Fibroblast of the aortic adventitia (primary cell): ENCODE measurements around the gene CXCL12. TPM values are rescaled to one million over a fixed set of nuclear protein-coding genes. Genes with fewer than 3 reads are reported as not detected.

ENCODE experiments used
- DNase-seq: peaks from one replicate; pipeline ENCODE4 v3.0.0-alpha.2; 2010; ENCODE audit warnings: low read depth
- H3K4me3 ChIP-seq: 2 replicates; pipeline ENCODE4 v1.5.1; 2011; ENCODE audit warnings: low read depth, mild to moderate bottlenecking, control low read depth, low read length, moderate library complexity
- CTCF ChIP-seq: IDR thresholded peaks from 2 replicates; pipeline ENCODE4 v1.5.1; 2011; ENCODE audit warnings: mild to moderate bottlenecking, low read length, control low read depth, inconsistent platforms; ENCODE audit not compliant: insufficient read depth
- total RNA-seq: library from RNA; depleted of rRNA; stranded (reverse); fragments of >200 nt; gene quantifications from 2 replicates; pipeline ENCODE4 v1.2.3, GENCODE V29; 2012; ENCODE audit warnings: low replicate concordance

The CXCL12 gene
- total RNA-seq, 1 donor = 381 TPM

GRCh38 chr10:44366941-44367630 is 17.8 kb downstream of the CXCL12 start:
- DNase-seq = no peak
- no peak for TF ChIP-seq CTCF
- no peak overlapping the region for H3K4me3 ChIP-seq

GRCh38 chr10:44364566-44364965 is 20.3 kb downstream of the CXCL12 start:
- DNase-seq = no peak
- no peak overlapping the region for H3K4me3 ChIP-seq
- TF ChIP-seq CTCF = no peak

GRCh38 chr10:44363716-44364115 is 21.2 kb downstream of the CXCL12 start:
- DNase-seq = no peak
- no peak for TF ChIP-seq CTCF
- H3K4me3 ChIP-seq = no peak overlapping the region

GRCh38 chr10:44362866-44363711 is 21.8 kb downstream of the CXCL12 start:
- H3K4me3 ChIP-seq = no peak overlapping the region
- DNase-seq = no peak
- TF ChIP-seq CTCF = no peak

GRCh38 chr10:44361109-44361508 is 23.8 kb downstream of the CXCL12 start:
- H3K4me3 ChIP-seq = no peak overlapping the region
- no peak for TF ChIP-seq CTCF
- DNase-seq = no peak

- TF ChIP-seq CTCF = no peak
- DNase-seq = no peak
- no peak overlapping the region for H3K4me3 ChIP-seq
These were observed 26.7 kb downstream of the CXCL12 start for GRCh38 chr10:44358080-44358771.
